ENCODE results near the gene CAPN8.

DNA sequence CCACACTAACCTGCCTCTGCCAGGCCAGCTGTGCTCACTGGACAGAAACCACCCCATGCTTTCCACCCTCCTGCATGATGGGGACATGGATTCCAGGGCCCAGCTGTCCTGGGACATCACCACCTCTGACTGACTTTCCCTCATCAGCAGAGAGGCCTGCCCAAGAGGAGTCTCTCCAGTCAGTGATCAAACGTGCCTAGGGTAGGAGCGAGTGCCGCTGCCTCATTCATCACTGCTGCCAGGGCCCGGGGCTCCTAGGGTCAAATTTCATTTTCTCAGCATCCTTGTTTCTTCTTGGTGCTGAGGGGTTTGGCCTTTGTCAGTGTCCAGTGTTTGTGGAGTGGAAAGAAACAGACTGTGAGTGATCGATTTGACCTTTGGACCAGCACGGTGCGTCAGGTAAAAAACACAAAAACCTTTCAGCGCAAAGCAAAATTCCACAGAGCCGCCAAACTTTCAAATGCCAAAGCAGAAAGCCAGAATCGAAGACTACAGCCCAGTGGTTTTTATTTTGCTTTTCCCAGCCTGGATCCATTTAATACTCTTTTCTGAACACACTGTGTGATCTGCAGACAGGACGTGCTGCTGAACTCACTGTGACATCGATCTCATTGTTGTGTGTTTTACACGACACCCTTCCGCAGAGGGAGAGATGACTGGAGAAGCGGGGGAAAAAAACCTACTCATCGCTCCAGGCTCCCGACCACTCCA lies 43.2 kb downstream of the CAPN8 start:
- TF ChIP-seq POLR2A (IDR thresholded peaks at IDR 0.05) = no peak
- TF ChIP-seq, protein P1, sequence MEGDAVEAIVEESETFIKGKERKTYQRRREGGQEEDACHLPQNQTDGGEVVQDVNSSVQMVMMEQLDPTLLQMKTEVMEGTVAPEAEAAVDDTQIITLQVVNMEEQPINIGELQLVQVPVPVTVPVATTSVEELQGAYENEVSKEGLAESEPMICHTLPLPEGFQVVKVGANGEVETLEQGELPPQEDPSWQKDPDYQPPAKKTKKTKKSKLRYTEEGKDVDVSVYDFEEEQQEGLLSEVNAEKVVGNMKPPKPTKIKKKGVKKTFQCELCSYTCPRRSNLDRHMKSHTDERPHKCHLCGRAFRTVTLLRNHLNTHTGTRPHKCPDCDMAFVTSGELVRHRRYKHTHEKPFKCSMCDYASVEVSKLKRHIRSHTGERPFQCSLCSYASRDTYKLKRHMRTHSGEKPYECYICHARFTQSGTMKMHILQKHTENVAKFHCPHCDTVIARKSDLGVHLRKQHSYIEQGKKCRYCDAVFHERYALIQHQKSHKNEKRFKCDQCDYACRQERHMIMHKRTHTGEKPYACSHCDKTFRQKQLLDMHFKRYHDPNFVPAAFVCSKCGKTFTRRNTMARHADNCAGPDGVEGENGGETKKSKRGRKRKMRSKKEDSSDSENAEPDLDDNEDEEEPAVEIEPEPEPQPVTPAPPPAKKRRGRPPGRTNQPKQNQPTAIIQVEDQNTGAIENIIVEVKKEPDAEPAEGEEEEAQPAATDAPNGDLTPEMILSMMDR (IDR thresholded peaks at IDR 0.05) = no peak
